ENCODE data around the gene METTL27. TPM values are rescaled to one million over a fixed set of nuclear protein-coding genes. Genes with fewer than 3 reads are reported as not detected.

Gene METTL27
- total and polyA plus RNA-seq, 9 of the 15 experiments (the other 6 are each of a cell fraction or from before 2014, with no cell fraction given): 0.08 to 0.82 (median 0.33) TPM; not detected in 4

- no TSS peak for BruUV-seq (replicated peaks)
- POLR2A ChIA-PET: interaction anchor here (0.7 kb wide), 1 partner anchor 64 kb away, joined by 3 read pairs; no protein-coding TSS in a partner anchor
- Histone ChIP-seq H3K4me3 (no peak overlapping the region), H3K27ac (ENCODE audit: extremely low read depth, low read depth, low read length) (no peak overlapping the region), H3K9me3 (replicated peaks; ENCODE audit: control insufficient read depth, insufficient read depth, low read depth, low read length) (no peaks in the 10 kb centered on the region), H3K9me1 (ENCODE audit: control insufficient read depth, insufficient read depth, low read length) (no peaks in the 10 kb centered on the region), H3K4me2 (ENCODE audit: insufficient read depth, low read length) (no peak overlapping the region; the same call in 1 of the 2 replicates), H3K9ac (ENCODE audit: insufficient read depth in 1 of 2, low read depth in 2 of 2, low read length in 2 of 2) (0 out of 4 replicates have a peak overlapping the region, but pooled peaks of 1 of the 2 experiments have one; percentile 39), H3K4me1 (replicated peaks in 1 of 2; ENCODE audit: control insufficient read depth in 2 of 2, insufficient read depth in 2 of 2, low read length in 2 of 2) (peaks cover 15 to 41% of the 10 kb centered on the region in 2 experiments), H2AFZ (ENCODE audit: low read depth, low read length) (peak overlapping the region; percentile 12; the same call in 1 of the 2 replicates), H3K79me2 (ENCODE audit: control insufficient read depth, insufficient read depth, low read length) (no peaks in the 10 kb centered on the region), H4K20me1 (replicated peaks; ENCODE audit: control insufficient read depth, insufficient read depth, low read length) (peaks cover 19% of the 10 kb centered on the region; the same call in 1 of the 2 replicates), H3K36me3 (ENCODE audit: control insufficient read depth, insufficient read depth, low read length) (no peaks in the 10 kb centered on the region), H3K27me3 (ENCODE audit: control insufficient read depth in 2 of 2, insufficient read depth in 2 of 2, low read length in 2 of 2) (peaks cover 0 to 50% of the 10 kb centered on the region in 2 experiments; a peak in 3 of 5 replicates)
- WGBS (ENCODE audit: insufficient coverage, low coverage, missing lambda C conversion rate): 13% methylated on average over 16 of the region's 16 CpGs
- FAIRE-seq (peak; percentile 44), ATAC-seq (peak; percentile 56), DNase-seq (ENCODE audit: extremely low read depth in 1 of 4, low spot score in 3 of 4) (peak; percentile 30 to 50 (median 47))
- CTCF ChIA-PET (ENCODE audit: low intra/inter-chr PET ratio): no interaction called here
- in situ Hi-C loops (cut with MboI): no loop called here
- intact Hi-C loops (cut with micrococcal nuclease): no loop called here
- TF ChIP-seq KDM5B (IDR thresholded peaks at IDR 0.05; ENCODE audit: insufficient replicate concordance, low read depth, low read length): peak; percentile 18
- no peak for TF ChIP-seq FUS (optimal IDR thresholded peaks at IDR 0.05; ENCODE audit: low read depth, low read length)
- TF ChIP-seq ZNF740 (CRISPR knock-in tag; IDR thresholded peaks at IDR 0.05): 0 out of 2 replicates have a peak, but pooled peaks have one; percentile 41
- no peak for TF ChIP-seq ZNF740 (tag; IDR thresholded peaks at IDR 0.05)
- TF ChIP-seq CTCF (IDR thresholded peaks at IDR 0.05 in 2 of 3, conservative IDR thresholded peaks at IDR 0.05 in 1 of 3; ENCODE audit: insufficient read depth in 2 of 3, low read depth in 1 of 3, low read length in 3 of 3): peak; percentile 29 to 36 (median 34); a peak in 5 of 6 replicates
- no peak for TF ChIP-seq PURB (CRISPR knock-in tag; IDR thresholded peaks at IDR 0.05; ENCODE audit: low read depth)
- 0 out of 2 replicates have a peak, but pooled peaks have one; percentile 45 for TF ChIP-seq STAT6 (CRISPR knock-in tag; IDR thresholded peaks at IDR 0.05)
- no peak for TF ChIP-seq ZBTB34 (CRISPR knock-in tag; IDR thresholded peaks at IDR 0.05)
Observed at GRCh38 chr7:73891178-73891885, 49.0 kb upstream of the METTL27 start.
